ENCODE measurements around the gene FYTTD1.
A peak's percentile ranks its signal among the peaks of the same experiment; 100 is the strongest.

Gene FYTTD1

GRCh38 chr3:197737319-197737649 is 12.4 kb upstream of the FYTTD1 start:
- H3K4me3 ChIP-seq (ENCODE audit: low read length, poor library complexity, severe bottlenecking): peak overlapping the region; percentile 98
- H2AFZ ChIP-seq (ENCODE audit: low read length): peak overlapping the region; percentile 100
- no peaks in the 10 kb centered on the region for H3K36me3 ChIP-seq (ENCODE audit: insufficient read depth, low read length)
- H4K20me1 ChIP-seq (ENCODE audit: insufficient read depth, low read length, poor library complexity, severe bottlenecking): no peaks in the 10 kb centered on the region
- peak overlapping the region; percentile 82 for H3K9ac ChIP-seq (ENCODE audit: low read depth, low read length, poor library complexity, severe bottlenecking)
- TF ChIP-seq CTCF (conservative IDR thresholded peaks at IDR 0.05; ENCODE audit: low read length): no peak
- TF ChIP-seq EZH2phosphoT487 (IDR thresholded peaks at IDR 0.05; ENCODE audit: borderline replicate concordance): no peak
- no peaks in the 10 kb centered on the region for H3K27me3 ChIP-seq (ENCODE audit: insufficient read depth, low read length, poor library complexity, severe bottlenecking)
- peak overlapping the region; percentile 95 for H3K4me2 ChIP-seq (ENCODE audit: low read depth, low read length, poor library complexity, severe bottlenecking)
- no peaks in the 10 kb centered on the region for H3F3A ChIP-seq (ENCODE audit: low read depth)
- no peaks in the 10 kb centered on the region for H3K9me2 ChIP-seq (replicated peaks; ENCODE audit: low read depth, low read length)
- peaks cover 9% of the 10 kb centered on the region; the same call in 1 of the 2 replicates for H3K79me2 ChIP-seq (ENCODE audit: insufficient read depth, low read length)
- peaks cover 15% of the 10 kb centered on the region for H3K4me1 ChIP-seq (ENCODE audit: insufficient read depth, low read length, poor library complexity, severe bottlenecking)
- no peaks in the 10 kb centered on the region for H3K9me3 ChIP-seq (ENCODE audit: insufficient read depth, low read depth, low read length)

- Histone ChIP-seq H3K4me2 (ENCODE audit: low read depth, low read length, poor library complexity, severe bottlenecking) (peak overlapping the region; percentile 95), H3K4me1 (ENCODE audit: insufficient read depth, low read length, poor library complexity, severe bottlenecking) (peaks cover 15% of the 10 kb centered on the region), H3K9me3 (ENCODE audit: insufficient read depth, low read depth, low read length) (no peaks in the 10 kb centered on the region), H3K4me3 (ENCODE audit: low read length, poor library complexity, severe bottlenecking) (peak overlapping the region; percentile 98), H3F3A (ENCODE audit: low read depth) (no peaks in the 10 kb centered on the region), H3K79me2 (ENCODE audit: insufficient read depth, low read length) (peaks cover 9% of the 10 kb centered on the region; the same call in 1 of the 2 replicates), H3K9me2 (replicated peaks; ENCODE audit: low read depth, low read length) (no peaks in the 10 kb centered on the region), H4K20me1 (ENCODE audit: insufficient read depth, low read length, poor library complexity, severe bottlenecking) (no peaks in the 10 kb centered on the region), H2AFZ (ENCODE audit: low read length) (peak overlapping the region; percentile 100; the same call in 1 of the 2 replicates), H3K36me3 (ENCODE audit: insufficient read depth, low read length) (no peaks in the 10 kb centered on the region), H3K9ac (ENCODE audit: low read depth, low read length, poor library complexity, severe bottlenecking) (peak overlapping the region; percentile 82), H3K27me3 (ENCODE audit: insufficient read depth, low read length, poor library complexity, severe bottlenecking) (no peaks in the 10 kb centered on the region)
- no peak for TF ChIP-seq EZH2phosphoT487 (IDR thresholded peaks at IDR 0.05; ENCODE audit: borderline replicate concordance)
- TF ChIP-seq CTCF (conservative IDR thresholded peaks at IDR 0.05; ENCODE audit: low read length): no peak
These were observed 11.8 kb upstream of the FYTTD1 start for GRCh38 chr3:197737749-197738462.

- no peaks in the 10 kb centered on the region for H3K36me3 ChIP-seq (ENCODE audit: insufficient read depth, low read length)
- H3K9me3 ChIP-seq (ENCODE audit: insufficient read depth, low read depth, low read length): no peaks in the 10 kb centered on the region
- TF ChIP-seq EZH2phosphoT487 (IDR thresholded peaks at IDR 0.05; ENCODE audit: borderline replicate concordance) (no peak), CTCF (conservative IDR thresholded peaks at IDR 0.05; ENCODE audit: low read length) (no peak)
- H3K4me3 ChIP-seq (ENCODE audit: low read length, poor library complexity, severe bottlenecking): no peak overlapping the region
- H3K4me2 ChIP-seq (ENCODE audit: low read depth, low read length, poor library complexity, severe bottlenecking): no peak overlapping the region
- no peaks in the 10 kb centered on the region for H3F3A ChIP-seq (ENCODE audit: low read depth)
- no peaks in the 10 kb centered on the region for H3K27me3 ChIP-seq (ENCODE audit: insufficient read depth, low read length, poor library complexity, severe bottlenecking)
- H3K4me1 ChIP-seq (ENCODE audit: insufficient read depth, low read length, poor library complexity, severe bottlenecking): no peaks in the 10 kb centered on the region
- H3K9ac ChIP-seq (ENCODE audit: low read depth, low read length, poor library complexity, severe bottlenecking): no peak overlapping the region
- H4K20me1 ChIP-seq (ENCODE audit: insufficient read depth, low read length, poor library complexity, severe bottlenecking): no peaks in the 10 kb centered on the region
- H2AFZ ChIP-seq (ENCODE audit: low read length): no peak overlapping the region
- no peaks in the 10 kb centered on the region for H3K9me2 ChIP-seq (replicated peaks; ENCODE audit: low read depth, low read length)
- H3K79me2 ChIP-seq (ENCODE audit: insufficient read depth, low read length): no peaks in the 10 kb centered on the region
These were observed 6.9 kb upstream of the FYTTD1 start for GRCh38 chr3:197742787-197743186.

All from Loucy (cell line).